ENCODE results near the gene CCDC159. TPM values are rescaled to one million over a fixed set of nuclear protein-coding genes. Genes with fewer than 3 reads are reported as not detected.

CCDC159 gene
- total RNA-seq: 10 to 100 TPM; 35.5 to 42.4 TPM
- polyA plus RNA-seq (2013, experiment 1 of 2): 34.2 TPM
- polyA plus RNA-seq (2013, experiment 2 of 2): 46.0 TPM
- total RNA-seq: 3.7 to 36.2 (median 14.4) reads per million in 172 experiments

DNA sequence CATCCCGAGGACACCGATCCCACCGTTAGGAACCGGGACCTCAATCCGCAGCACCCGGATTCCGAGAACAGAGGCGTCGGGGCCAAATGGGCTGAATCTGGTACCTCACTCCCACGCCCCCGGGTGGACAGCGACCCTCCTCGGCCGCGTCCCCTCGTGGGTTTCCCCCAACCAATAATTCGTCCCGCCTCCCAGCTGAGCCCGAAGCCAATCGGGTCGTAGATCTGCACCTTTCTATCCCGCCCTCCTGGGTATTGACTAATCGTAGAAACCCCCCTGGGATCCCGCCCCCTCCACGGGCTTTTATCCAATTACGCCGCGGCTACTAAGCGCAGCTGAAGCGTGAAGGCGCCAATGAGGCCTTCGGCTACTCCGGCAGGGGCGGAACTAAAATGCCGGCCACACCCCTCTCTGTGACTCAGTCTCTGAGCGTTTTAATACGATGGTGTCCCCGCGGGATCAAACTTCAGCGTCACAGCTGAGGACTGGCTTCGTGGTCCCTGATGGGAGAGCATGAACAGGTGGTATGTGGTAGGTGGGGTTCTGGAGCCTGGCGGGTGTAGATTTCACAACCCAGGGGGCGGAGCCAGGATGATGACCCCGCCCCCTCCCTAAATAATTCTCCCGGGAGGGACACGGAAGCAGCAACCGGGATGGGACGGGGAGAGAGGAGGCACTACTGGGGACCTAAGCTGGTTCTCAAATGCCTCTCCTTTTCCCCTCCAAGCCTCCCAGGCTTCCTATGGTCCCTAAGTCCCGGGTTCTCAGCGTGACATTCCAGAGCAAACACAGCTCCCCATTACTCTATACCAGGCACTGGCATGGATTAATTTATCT lies at the start of gene CCDC159, which contains the start of gene TMEM205:
CCDC159 (plus strand) TSS at position 416 of the 837 bp plus-strand sequence; CDS start at position 504, 88 bp downstream.
TMEM205 (minus strand) TSS at position 165 of the 837 bp plus-strand sequence. CDS start 649 bp downstream, outside the sequence.
- intact Hi-C loops (cut with DNase I, micrococcal nuclease): loop anchor here (1.0 to 2.0 kb wide), 4 partner anchors 26 to 89 kb away; partner anchors contain the start of genes ODAD3 (in 2 of the 2) and PRKCSH (in 2 of the 2)
- ATAC-seq (ENCODE audit: poor library complexity): peak; percentile 98
- CTCF ChIA-PET: interaction anchor here (0.7 to 2.6 kb wide), 5 partner anchors 35 to 136 kb away, joined by 3 to 19 read pairs (median 5); partner anchors contain the start of genes ODAD3 and PRKCSH
- Histone ChIP-seq H3K27me3 (ENCODE audit: control insufficient read depth in 1 of 2, insufficient read depth in 2 of 2, low read length in 2 of 2) (no peaks in the 10 kb centered on the region), H3K27ac (ENCODE audit: low read depth in 1 of 2, low read length in 2 of 2) (peak within 1 kb of the TSS; percentile 36 to 69), H3K4me1 (ENCODE audit: insufficient read depth, low read length) (peaks cover 29% of the 10 kb centered on the region), H3K9me3 (ENCODE audit: control insufficient read depth in 1 of 2, insufficient read depth in 1 of 2, low read length in 2 of 2) (peaks cover 6 to 12% of the 10 kb centered on the region in 2 experiments), H3K36me3 (ENCODE audit: insufficient read depth, low read length) (peaks cover 5% of the 10 kb centered on the region), H3K4me3 (ENCODE audit: low read length) (peak within 1 kb of the TSS; percentile 75)
- H3K27ac Mint-ChIP-seq: peak within 1 kb of the TSS; percentile 74
- TF ChIP-seq, protein P1, sequence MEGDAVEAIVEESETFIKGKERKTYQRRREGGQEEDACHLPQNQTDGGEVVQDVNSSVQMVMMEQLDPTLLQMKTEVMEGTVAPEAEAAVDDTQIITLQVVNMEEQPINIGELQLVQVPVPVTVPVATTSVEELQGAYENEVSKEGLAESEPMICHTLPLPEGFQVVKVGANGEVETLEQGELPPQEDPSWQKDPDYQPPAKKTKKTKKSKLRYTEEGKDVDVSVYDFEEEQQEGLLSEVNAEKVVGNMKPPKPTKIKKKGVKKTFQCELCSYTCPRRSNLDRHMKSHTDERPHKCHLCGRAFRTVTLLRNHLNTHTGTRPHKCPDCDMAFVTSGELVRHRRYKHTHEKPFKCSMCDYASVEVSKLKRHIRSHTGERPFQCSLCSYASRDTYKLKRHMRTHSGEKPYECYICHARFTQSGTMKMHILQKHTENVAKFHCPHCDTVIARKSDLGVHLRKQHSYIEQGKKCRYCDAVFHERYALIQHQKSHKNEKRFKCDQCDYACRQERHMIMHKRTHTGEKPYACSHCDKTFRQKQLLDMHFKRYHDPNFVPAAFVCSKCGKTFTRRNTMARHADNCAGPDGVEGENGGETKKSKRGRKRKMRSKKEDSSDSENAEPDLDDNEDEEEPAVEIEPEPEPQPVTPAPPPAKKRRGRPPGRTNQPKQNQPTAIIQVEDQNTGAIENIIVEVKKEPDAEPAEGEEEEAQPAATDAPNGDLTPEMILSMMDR (IDR thresholded peaks at IDR 0.05): no peak
- POLR2A ChIA-PET: interaction anchor here (0.6 to 4.5 kb wide), 6 partner anchors 15 to 182 kb away, joined by 3 to 86 read pairs (median 4); partner anchors contain the start of genes ECSIT, PRKCSH and SWSAP1
- peak within 1 kb of the TSS; percentile 89 for H3K4me3 Mint-ChIP-seq
- H3K9me3 Mint-ChIP-seq: no peaks in the 10 kb centered on the region
- peaks cover 28% of the 10 kb centered on the region for H3K4me1 Mint-ChIP-seq (ENCODE audit: low read depth)
- no peaks in the 10 kb centered on the region for H3K27me3 Mint-ChIP-seq
- DNase-seq: peak; percentile 96 to 99 (median 98)
- H3K36me3 Mint-ChIP-seq (ENCODE audit: low read depth): peaks cover 6% of the 10 kb centered on the region

DNA sequence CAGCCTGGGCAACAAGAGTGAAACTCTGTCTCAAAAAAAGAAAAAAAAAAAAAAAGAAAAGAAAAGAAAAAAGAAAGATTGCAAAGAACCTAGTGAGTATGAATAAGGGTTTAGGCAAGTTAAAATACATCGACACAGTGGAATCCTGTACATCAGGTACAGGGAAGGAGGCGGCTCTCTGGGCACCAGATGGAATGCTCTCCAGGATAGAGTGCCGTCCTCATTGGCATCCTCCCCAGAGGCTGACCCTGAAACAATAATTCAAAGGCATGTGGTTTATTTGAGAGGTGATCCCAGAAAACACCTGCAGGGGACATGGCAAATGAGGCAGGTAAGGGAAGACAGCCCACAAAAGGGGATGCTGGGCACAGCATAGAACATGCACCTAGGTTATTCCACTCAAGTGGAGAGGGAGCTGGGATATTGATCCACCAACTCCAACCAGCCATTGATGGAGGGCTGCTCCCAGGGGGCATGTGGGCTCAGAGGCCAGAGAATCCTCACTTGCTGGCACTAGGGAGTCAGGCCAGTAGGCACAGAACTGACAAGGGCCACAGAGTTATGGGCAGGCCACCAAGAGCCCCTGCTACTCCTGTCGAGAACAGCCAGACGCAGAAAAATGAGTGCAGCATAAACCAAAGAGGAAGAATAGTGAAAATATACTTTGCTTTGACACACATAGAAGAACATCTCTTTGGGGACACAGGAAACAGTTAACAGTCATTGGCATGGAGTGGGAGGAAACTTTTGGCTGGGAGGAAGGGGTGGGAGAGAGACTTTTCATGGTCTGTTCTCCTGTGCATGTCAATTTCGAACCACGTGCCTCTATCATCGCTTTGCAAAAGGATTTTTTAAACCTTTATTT lies 46.1 kb upstream of the CCDC159 start:
- TF ChIP-seq, protein P1 (IDR thresholded peaks at IDR 0.05): no peak
- H3K27ac ChIP-seq (ENCODE audit: low read depth in 1 of 2, low read length in 2 of 2): no peak overlapping the region
- no peak for DNase-seq
- no peaks in the 10 kb centered on the region for H3K9me3 ChIP-seq (ENCODE audit: control insufficient read depth in 1 of 2, insufficient read depth in 1 of 2, low read length in 2 of 2)
- no peaks in the 10 kb centered on the region for H3K9me3 Mint-ChIP-seq
- no peak overlapping the region for H3K27ac Mint-ChIP-seq
- ChIA-PET POLR2A (no interaction called here), CTCF (no interaction called here)
- H3K36me3 ChIP-seq (ENCODE audit: insufficient read depth, low read length): no peaks in the 10 kb centered on the region
- intact Hi-C loops (cut with DNase I, micrococcal nuclease): no loop called here
- no peak overlapping the region for H3K4me3 ChIP-seq (ENCODE audit: low read length)
- no peak for ATAC-seq (ENCODE audit: poor library complexity)
- H3K27me3 ChIP-seq (ENCODE audit: control insufficient read depth in 1 of 2, insufficient read depth in 2 of 2, low read length in 2 of 2): peaks cover 0 to 4% of the 10 kb centered on the region in 2 experiments
- H3K4me3 Mint-ChIP-seq: no peak overlapping the region
- H3K36me3 Mint-ChIP-seq (ENCODE audit: low read depth): no peaks in the 10 kb centered on the region
- H3K4me1 Mint-ChIP-seq (ENCODE audit: low read depth): no peaks in the 10 kb centered on the region
- H3K27me3 Mint-ChIP-seq: peaks cover 11% of the 10 kb centered on the region
- no peaks in the 10 kb centered on the region for H3K4me1 ChIP-seq (ENCODE audit: insufficient read depth, low read length)

DNA sequence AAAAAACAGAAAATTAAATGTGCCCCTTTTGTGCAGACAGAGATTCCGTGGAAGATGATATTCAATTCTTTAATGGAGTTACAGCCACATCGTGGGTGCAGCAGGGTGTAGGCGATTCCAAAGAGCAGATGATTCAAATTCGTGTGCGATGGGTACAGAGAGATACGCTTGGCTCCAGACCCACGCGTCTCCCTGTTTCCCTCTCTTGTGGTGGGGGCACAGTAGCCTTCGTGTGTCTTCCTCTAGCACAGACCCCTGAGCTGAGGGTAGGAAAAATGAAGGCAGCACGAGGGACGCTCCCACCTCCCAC lies 45.6 kb upstream of the CCDC159 start:
- Histone ChIP-seq H3K27me3 (ENCODE audit: control insufficient read depth in 1 of 2, insufficient read depth in 2 of 2, low read length in 2 of 2) (peaks cover 0 to 4% of the 10 kb centered on the region in 2 experiments), H3K4me1 (ENCODE audit: insufficient read depth, low read length) (no peaks in the 10 kb centered on the region), H3K4me3 (ENCODE audit: low read length) (no peak overlapping the region), H3K27ac (ENCODE audit: low read depth in 1 of 2, low read length in 2 of 2) (no peak overlapping the region), H3K9me3 (ENCODE audit: control insufficient read depth in 1 of 2, insufficient read depth in 1 of 2, low read length in 2 of 2) (no peaks in the 10 kb centered on the region), H3K36me3 (ENCODE audit: insufficient read depth, low read length) (no peaks in the 10 kb centered on the region)
- TF ChIP-seq, protein P1 (IDR thresholded peaks at IDR 0.05): no peak
- DNase-seq (no peak), ATAC-seq (ENCODE audit: poor library complexity) (no peak)
- H3K27me3 Mint-ChIP-seq: peaks cover 11% of the 10 kb centered on the region
- no peak overlapping the region for H3K27ac Mint-ChIP-seq
- ChIA-PET CTCF (no interaction called here), POLR2A (no interaction called here)
- H3K4me1 Mint-ChIP-seq (ENCODE audit: low read depth): no peaks in the 10 kb centered on the region
- H3K36me3 Mint-ChIP-seq (ENCODE audit: low read depth): no peaks in the 10 kb centered on the region
- no peaks in the 10 kb centered on the region for H3K9me3 Mint-ChIP-seq
- intact Hi-C loops (cut with DNase I, micrococcal nuclease): no loop called here
- no peak overlapping the region for H3K4me3 Mint-ChIP-seq
